ENCODE results near the gene RFWD3.

Gene RFWD3

GRCh38 chr16:74710401-74710800, 43.7 kb upstream of the RFWD3 start:
- TF ChIP-seq CTCF (IDR thresholded peaks at IDR 0.05; ENCODE audit: control extremely low read depth, extremely low read depth, low read depth, missing control alignments): no peak
- no peak for DNase-seq (ENCODE audit: extremely low spot score)
- POLR2A ChIA-PET: no interaction called here
- CTCF ChIA-PET: interaction anchor here (0.6 to 6.8 kb wide), 15 partner anchors 9 to 401 kb away, joined by 3 to 121 read pairs (median 4); partner anchors contain the start of genes FA2H and MLKL

GRCh38 chr16:74709441-74709877, 42.8 kb upstream of the RFWD3 start:
- POLR2A ChIA-PET: no interaction called here
- TF ChIP-seq CTCF (IDR thresholded peaks at IDR 0.05; ENCODE audit: control extremely low read depth, extremely low read depth, low read depth, missing control alignments): peak; percentile 96
- CTCF ChIA-PET: interaction anchor here (0.6 to 6.8 kb wide), 14 partner anchors 9 to 402 kb away, joined by 3 to 121 read pairs (median 4); partner anchors contain the start of genes FA2H and MLKL
- DNase-seq (ENCODE audit: extremely low spot score): peak; percentile 85

GRCh38 chr16:74700438-74701225, 34.0 kb upstream of the RFWD3 start, which contains the start of gene MLKL:
Gene MLKL, minus strand, starts transcription at chr16:74700862. Its CDS starts 5,105 bp downstream, at chr16:74695757.
- peak; percentile 57 for DNase-seq (ENCODE audit: extremely low spot score)
- ChIA-PET CTCF (interaction anchor here (1.2 to 9.0 kb wide), 9 partner anchors 9 to 411 kb away, joined by 3 to 45 read pairs (median 5); no protein-coding TSS in a partner anchor), POLR2A (no interaction called here)
- TF ChIP-seq CTCF (IDR thresholded peaks at IDR 0.05; ENCODE audit: control extremely low read depth, extremely low read depth, low read depth, missing control alignments): peak; percentile 15

- POLR2A ChIA-PET: no interaction called here
- peak; percentile 53 for DNase-seq (ENCODE audit: extremely low spot score)
- CTCF ChIA-PET: interaction anchor here (1.2 to 9.0 kb wide), 8 partner anchors 10 to 412 kb away, joined by 3 to 45 read pairs (median 7); no protein-coding TSS in a partner anchor
- no peak for TF ChIP-seq CTCF (IDR thresholded peaks at IDR 0.05; ENCODE audit: control extremely low read depth, extremely low read depth, low read depth, missing control alignments)
These were observed 33.4 kb upstream of the RFWD3 start for GRCh38 chr16:74700116-74700437.

GRCh38 chr16:74699666-74700065, 33.0 kb upstream of the RFWD3 start:
- no peak for TF ChIP-seq CTCF (IDR thresholded peaks at IDR 0.05; ENCODE audit: control extremely low read depth, extremely low read depth, low read depth, missing control alignments)
- POLR2A ChIA-PET: no interaction called here
- CTCF ChIA-PET: interaction anchor here (0.9 to 9.0 kb wide), 7 partner anchors 8 to 412 kb away, joined by 3 to 45 read pairs (median 9); no protein-coding TSS in a partner anchor
- no peak for DNase-seq (ENCODE audit: extremely low spot score)

- ChIA-PET POLR2A (interaction anchor here (0.5 to 0.6 kb wide), 2 partner anchors 42 to 204 kb away, joined by 3 to 4 read pairs; no protein-coding TSS in a partner anchor), CTCF (interaction anchor here (1.0 to 9.0 kb wide), 6 partner anchors 8 to 413 kb away, joined by 3 to 45 read pairs (median 8); no protein-coding TSS in a partner anchor)
- no peak for TF ChIP-seq CTCF (IDR thresholded peaks at IDR 0.05; ENCODE audit: control extremely low read depth, extremely low read depth, low read depth, missing control alignments)
- DNase-seq (ENCODE audit: extremely low spot score): peak; percentile 43
These were observed 31.5 kb upstream of the RFWD3 start for GRCh38 chr16:74698222-74698621.

All from GM10248 (cell line).